Measurements from ENCODE around the gene LAPTM4A.
A peak's percentile ranks its signal among the peaks of the same experiment; 100 is the strongest.

LAPTM4A gene

DNA sequence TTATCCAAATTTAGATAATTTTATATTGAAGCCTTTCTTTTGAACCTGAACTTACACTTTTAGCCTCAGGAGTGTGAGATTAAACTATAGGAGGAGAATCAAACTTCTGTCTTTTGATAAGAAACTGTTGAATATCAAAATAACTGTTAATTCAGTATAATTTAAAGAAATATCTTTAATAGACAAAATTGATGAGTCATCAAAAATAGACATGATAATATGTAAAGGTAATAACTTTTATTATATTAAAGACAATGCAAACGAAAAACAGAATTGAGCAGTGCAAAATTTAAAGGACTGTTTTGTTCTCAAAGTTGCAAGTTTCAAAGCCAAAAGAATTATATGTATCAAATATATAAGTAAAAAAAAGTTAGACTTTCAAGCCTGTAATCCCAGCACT is 59.5 kb downstream of the LAPTM4A start:
- DNase-seq (ENCODE audit: low read depth) = no peak
- no peak overlapping the region for H3K4me3 ChIP-seq (replicated peaks; ENCODE audit: low read depth, low read length)
- no peak for TF ChIP-seq CTCF (IDR thresholded peaks at IDR 0.05; ENCODE audit: low read length, missing control alignments)

- H3K4me3 ChIP-seq (replicated peaks; ENCODE audit: low read depth, low read length) = peak overlapping the region; percentile 97
- no peak for TF ChIP-seq CTCF (IDR thresholded peaks at IDR 0.05; ENCODE audit: low read length, missing control alignments)
- no peak for DNase-seq (ENCODE audit: low read depth)
Observed at GRCh38 chr2:19990416-19990728, 61.1 kb downstream of the LAPTM4A start.

- TF ChIP-seq CTCF (IDR thresholded peaks at IDR 0.05; ENCODE audit: low read length, missing control alignments) = no peak
- peak within 1 kb of the TSS; percentile 97 for H3K4me3 ChIP-seq (replicated peaks; ENCODE audit: low read depth, low read length)
- DNase-seq (ENCODE audit: low read depth) = peak; percentile 87
Observed at GRCh38 chr2:19989667-19990415, 61.6 kb downstream of the LAPTM4A start, which contains the start of gene WDR35. WDR35 (minus strand) TSS chr2:19990105; CDS start chr2:19990015, 90 bp downstream.

DNA sequence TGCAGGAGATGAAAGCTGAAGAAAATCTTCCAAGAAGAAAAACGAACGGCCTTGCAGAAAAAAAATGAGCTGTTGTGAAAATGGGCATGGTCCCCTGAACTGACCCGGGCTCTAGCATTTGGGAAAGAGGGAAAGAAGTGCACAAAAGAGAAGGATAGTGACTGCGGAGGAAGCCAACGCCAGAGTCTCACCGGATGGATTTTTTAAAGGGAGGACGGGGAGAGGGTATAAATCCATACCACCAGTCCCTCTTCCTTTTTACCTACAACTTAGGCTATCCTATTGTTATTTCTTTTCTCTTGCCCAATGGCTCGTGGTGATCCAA is 62.1 kb downstream of the LAPTM4A start:
- peak overlapping the region; percentile 97 for H3K4me3 ChIP-seq (replicated peaks; ENCODE audit: low read depth, low read length)

DNA sequence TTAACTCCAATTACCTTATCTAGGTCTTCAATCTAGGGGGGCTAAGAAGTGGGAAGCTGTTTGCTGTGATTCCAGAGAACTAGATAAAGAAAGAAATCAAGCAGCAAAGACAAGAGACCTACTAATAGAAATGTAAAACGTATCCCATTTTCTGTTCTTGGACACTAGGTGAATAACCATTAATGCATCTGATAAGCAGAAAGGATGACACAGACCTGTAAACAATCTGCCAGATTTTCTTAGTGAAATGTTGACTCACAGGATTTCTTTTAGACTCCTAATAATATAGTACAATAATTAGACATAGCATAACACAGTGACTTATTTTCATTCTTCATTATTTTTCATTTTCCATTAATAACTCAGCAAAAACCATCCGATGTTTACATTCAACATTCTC is 62.8 kb downstream of the LAPTM4A start:
- DNase-seq (ENCODE audit: low read depth) = no peak
- H3K4me3 ChIP-seq (replicated peaks; ENCODE audit: low read depth, low read length) = peak overlapping the region; percentile 97
- no peak for TF ChIP-seq CTCF (IDR thresholded peaks at IDR 0.05; ENCODE audit: low read length, missing control alignments)

More for the DNA sequence above, 62.1 kb downstream of the LAPTM4A start:
- no peak for TF ChIP-seq CTCF (IDR thresholded peaks at IDR 0.05; ENCODE audit: low read length, missing control alignments)
- DNase-seq (ENCODE audit: low read depth) = no peak

DNA sequence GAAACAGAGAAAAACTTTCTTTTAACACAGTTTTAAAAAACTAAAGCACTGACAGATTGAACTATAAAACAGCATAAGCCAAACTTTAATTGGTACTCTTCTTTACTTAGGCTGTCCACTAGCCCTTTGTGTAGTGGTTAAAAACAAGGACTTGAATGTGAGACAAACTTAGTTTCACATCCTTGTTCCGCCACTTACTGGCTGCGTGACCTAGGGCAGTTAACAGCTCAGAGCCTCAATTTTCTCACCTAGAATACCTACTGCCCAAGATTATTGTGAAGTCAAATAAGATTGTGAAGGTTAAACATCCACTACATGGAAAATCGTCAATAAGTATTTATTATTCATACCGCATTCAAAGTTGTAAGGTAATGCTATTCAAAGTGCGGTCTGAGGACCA is 63.5 kb downstream of the LAPTM4A start:
- H3K4me3 ChIP-seq (replicated peaks; ENCODE audit: low read depth, low read length) = no peak overlapping the region
- DNase-seq (ENCODE audit: low read depth) = no peak
- TF ChIP-seq CTCF (IDR thresholded peaks at IDR 0.05; ENCODE audit: low read length, missing control alignments) = no peak
